HG03439 (cell line): ENCODE data around the gene COL6A3.
"Not testable (repeated sequence)": the region's sequence is repeated elsewhere in the genome, so short reads cannot be mapped to it uniquely, and the experiment has no call there.

Source experiments
- ATAC-seq: cut with Tn5 transposase; IDR thresholded peaks from one replicate; pipeline ENCODE4 v1.9.1; 2021; ENCODE audit warnings: mild to moderate bottlenecking, moderate library complexity; ENCODE audit not compliant: unreplicated experiment

The COL6A3 gene

DNA sequence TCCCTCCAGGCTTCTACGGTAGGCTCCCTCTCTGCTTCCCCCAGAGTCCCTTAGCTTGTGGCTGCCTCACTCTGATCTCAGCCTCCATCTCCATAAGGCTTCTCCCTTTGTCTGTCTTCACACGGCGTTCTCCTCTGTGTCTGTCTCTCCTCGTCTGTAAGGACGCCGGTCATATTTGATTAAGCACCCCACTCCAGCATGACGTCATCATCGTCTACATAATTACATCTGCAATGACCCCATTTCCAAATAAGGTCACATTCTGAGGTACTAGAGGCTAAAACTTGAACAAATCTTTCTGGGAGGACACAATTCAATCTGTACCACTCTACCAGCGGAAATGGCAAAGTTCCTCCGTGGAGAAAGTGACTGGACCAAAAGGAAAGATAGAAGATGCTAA is 8.3 kb upstream of the COL6A3 start:
- ATAC-seq: no peak

DNA sequence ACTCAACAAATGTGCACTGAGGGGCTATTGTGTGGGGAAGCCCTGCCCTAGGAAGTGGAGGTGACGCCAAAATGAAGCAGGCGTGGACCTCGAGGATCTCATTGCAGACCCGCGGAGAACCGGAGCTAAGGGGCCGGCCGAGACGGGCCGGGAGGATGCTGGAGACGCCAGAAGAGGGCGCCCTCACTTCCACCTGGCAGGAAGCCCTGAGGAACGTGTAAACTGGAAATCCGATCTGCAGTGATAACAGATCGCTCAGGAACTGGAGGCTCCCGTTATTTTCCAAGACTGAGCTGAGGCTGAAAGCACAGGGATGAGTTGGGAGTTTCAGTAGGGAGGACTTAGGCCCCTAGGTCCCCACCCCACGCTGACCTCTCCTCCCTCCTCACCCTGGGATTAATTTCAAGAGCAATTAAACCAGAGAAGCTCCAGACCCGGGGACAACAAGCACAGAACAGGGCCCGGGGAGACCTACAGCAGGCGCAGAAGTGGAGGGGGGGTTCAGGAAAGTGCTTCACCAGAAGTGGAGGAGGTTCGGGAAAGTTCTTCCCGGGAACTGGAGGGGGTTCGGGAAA is 7.7 kb upstream of the COL6A3 start:
- ATAC-seq: no peak

DNA sequence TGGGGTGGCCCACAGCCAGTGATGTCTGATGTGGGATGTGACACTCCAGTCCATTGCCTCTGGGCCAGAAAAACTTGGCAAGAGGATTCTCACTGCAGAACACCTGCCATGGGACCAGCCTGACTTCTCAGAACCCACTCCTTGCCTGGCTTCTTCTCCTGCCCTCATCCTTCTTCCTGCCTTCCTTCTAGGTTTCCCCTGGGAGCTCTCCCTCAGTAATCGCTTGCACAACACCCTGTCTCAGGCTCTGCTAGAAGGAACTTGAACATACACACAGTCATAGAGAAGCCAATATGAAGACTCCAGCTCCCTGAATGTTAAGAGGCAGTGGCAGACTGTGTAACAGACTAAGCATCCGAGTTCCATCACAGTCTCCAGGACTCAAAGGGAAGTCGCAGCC is 4.3 kb upstream of the COL6A3 start:
- no peak for ATAC-seq

DNA sequence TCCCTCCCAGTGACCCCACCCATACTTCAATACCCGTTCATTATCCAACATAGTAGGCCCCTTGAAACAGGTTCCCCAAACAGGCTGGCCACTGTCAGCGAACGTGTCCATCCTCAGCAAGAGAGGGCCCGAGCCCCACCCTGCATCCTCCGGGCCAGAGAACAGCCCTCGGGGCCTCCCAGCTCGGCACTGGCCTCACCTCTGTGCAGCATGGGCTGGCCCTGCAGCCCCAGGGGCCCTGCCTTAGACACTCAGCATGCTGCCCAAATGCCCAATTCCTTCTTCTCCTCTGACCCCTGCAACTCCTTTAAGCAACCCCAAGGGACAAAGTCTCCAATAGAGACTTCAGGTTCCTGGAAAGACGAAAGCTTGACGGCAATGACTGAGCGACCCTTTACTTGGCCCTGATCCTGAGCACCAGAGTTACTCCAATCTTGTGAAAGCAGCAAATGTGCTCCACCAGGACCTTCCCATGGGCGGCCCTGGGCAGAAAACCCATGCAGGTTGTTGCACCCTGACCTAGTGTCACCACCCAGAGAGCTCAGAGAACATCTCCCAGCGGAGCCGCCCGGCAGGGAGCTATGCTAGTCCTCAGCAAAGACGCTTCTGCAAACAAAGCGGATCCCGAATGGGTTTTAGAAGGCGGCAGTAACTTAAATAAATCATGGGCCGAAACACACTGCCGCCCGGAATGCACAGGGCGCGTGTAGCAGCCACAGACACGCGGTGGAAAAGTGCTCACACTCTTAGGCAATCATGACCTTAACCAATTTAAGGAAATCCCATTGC is 782 bp downstream of the COL6A3 start:
- no peak for ATAC-seq

DNA sequence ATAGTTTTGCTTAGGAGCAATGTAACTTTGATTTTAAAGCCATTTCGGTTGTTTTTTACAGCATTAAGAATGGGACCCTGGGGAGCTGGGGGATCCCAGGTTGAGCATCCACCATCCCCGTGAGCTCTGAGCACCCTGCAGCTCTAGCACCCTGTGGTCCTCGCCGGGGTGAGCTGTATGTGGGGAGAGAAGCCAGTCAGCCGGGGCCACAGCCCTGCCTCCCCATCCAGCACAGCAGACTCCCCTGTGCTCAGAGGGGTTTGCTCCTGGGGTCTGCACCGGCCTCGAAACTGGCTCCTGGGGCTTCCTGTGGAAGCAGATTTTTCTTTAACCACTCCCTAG is 1.3 kb downstream of the COL6A3 start:
- ATAC-seq: no peak

DNA sequence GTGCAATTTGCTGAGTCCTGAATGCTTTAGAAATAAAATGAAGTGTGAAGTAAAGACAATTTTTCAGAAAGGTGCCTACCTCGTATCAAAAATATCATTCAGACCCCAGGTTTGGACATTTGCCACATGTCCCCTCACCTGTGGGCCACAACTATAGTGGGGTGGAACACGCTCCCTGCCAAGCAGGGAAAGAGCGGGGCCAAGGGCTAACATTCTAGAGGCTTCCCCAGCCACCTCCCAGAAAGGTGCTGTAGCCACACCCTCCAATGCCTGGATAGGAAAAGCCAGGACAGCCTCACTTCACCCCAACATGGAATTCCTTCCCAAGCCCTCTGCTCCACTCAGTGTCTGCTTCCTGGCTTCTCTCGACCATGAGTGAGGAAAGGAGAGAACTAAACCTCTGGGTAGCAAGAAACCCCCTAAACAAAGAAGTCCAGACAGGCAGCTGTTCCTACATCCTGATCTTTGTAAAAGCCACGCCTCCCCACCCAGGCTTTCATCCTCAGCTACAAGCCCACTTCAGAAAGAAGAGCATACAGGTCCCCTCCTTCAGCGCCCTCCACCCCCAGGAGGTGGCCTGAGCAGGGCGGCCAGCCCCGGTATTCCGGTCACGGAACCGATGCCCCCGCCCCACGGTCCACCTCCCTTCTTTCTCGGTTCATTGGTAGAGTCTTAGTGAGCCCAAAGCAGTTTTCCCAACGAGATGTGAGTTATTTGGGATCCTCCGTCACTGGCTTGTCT is 2.1 kb downstream of the COL6A3 start:
- ATAC-seq: no peak

DNA sequence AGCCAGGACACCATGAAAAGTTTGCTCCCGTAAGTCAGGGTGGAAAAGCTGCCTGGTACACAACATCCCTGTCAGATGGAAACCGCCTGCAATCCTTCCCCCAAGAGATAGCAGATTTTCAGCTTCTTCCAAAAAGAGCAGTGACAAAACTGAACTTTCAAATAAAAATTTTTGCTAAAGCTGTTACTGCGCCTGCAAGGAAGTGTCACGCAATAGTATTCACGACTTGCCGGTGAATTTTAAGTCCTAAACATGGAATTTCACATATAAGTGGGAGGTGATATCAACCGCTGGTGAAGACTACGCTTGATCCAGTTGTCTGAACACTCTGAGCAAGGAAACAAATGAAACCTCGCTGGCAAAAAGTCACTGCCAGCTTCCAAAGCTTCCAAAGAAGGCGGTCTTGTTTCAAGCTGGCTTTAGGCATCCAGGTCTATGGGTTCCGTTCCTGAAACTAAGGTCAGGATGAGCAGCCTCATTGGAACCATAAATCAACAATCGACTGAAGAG is 2.8 kb downstream of the COL6A3 start:
- ATAC-seq: no peak

DNA sequence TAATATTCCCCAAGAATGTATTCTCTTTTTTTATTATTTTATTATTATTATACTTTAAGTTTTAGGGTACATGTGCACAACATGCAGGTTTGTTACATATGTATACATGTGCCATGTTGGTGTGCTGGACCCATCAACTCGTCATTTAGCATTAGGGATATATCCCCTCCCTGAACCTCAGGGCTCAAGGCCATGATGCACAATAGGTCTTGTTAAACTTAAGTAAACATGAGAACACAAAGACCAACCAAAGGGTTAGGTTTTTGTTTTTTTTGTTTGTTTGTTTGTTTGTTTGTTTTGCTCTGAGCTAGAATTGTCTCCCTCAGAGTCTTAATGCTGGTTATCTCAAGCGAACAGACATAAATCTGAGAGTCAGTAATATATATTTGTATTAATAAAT is 4.7 kb downstream of the COL6A3 start:
- not testable (repeated sequence) for ATAC-seq

DNA sequence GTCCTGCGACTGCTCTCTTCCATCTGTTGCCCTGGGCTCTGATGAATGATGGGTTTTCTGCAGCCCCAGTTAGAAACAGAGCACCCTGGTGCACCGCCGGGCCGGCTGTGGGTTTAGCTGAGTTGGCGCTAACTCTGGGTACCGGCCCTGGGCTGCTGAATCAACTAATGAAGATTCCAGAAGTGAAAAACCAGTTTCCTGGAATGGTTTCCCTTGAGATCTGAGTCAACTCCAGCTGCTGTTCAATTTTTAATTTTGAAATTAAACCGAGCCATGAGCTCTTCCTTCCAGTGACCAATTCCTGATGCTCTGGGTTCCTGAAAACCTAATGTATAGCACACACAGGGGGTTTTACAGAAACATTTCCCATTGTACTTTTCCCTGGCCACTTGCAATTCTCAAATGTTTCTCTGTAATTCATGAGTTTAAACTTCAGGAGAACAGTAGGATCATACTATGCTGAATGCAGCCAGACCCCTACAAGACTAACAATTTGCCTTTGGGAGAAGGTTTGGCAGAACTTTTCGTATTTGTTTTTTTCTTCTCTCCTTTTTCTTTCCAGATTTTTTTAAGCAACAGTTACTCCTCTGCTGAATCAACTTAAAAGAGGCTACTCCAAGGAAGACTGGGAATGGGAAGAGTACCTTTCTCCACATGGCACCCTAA is 5.5 kb downstream of the COL6A3 start:
- no peak for ATAC-seq

DNA sequence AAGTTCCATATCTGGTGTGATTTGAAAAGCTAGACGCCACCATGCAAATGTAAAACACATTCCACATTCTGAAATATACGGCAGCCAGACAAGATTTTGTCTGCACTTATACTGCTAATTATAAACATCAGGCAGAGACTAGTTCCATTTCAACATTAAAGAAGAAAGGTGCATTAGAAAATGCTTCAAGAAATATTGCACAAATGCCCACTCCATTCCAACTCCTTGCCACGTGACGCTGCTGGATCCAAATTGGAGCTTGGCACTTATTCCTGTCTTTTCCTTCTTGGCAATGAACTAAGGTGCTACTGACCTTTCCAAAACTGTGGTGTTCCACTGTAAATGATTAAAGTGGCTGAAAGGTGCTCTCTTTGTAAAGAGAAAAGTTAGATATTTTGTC is 6.3 kb downstream of the COL6A3 start:
- no peak for ATAC-seq

DNA sequence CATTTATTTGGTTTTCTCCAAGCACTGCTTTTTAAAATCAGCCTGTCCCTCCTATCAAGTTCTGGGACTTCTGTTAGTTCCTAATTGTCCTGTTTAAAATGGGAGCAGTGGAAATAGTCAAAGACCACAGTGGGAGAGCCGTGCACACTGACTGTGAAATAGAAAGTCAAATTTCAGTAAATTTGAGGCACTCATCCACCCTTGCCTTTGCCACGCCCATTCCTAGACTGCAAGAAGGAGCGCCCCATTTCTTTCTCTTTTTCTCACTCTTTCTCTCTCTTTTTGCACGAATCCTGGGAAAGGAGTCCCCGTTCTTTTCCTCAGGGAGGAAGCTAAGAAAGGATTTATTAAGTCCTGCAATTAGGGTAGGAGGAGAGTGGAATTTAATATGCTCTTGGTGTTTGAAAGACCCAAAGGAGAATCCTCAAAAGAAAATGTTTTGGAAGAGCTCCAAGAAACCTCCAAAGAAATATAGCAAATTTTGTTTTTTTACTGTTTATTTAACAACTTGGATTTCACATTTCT is 7.5 kb downstream of the COL6A3 start:
- ATAC-seq: no peak

DNA sequence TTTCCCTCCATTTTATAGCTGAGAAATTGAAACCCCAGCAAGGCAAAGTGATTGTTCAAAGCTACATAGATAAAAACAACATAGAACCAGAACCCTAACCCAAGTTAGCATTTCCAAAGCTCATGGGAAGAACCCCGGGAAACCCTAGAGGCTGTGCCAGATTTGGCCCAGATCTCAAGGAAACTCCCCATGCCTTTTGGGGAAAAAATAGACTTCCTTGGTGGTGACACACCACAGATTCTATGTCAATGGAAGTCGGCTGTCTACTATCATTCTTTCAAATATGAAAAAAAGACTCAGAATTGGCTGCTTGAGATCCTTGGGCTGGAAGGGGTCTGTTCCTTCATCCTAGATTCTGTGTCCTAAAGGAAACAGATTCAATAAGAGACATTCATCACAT is 8.4 kb downstream of the COL6A3 start:
- no peak for ATAC-seq

DNA sequence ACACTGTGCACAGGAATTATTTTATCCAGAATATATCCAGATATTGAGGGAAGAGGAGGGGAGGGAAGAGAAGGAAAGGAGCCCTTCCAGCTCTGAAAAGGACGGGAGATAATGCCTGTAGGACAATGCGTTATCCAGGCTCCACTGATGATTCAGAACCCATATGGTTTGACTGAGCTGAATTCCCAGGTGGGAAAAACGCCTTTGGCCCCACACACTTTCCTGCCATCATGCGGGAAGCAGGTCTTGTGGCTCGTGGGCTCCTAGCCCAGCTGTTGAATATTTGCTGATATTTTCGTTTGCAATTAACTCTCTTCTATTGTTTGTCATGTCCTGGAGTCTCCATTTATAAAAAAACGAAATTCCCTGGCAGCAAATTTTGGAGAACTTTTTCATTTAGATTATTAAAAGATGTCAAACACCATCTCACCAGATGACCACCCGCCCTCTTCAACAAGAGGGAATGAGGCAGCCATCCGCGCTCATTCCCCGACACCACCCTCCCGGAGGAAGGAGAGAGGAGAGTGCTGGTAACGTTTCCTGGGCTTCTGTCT is 8.9 kb downstream of the COL6A3 start:
- ATAC-seq: no peak

DNA sequence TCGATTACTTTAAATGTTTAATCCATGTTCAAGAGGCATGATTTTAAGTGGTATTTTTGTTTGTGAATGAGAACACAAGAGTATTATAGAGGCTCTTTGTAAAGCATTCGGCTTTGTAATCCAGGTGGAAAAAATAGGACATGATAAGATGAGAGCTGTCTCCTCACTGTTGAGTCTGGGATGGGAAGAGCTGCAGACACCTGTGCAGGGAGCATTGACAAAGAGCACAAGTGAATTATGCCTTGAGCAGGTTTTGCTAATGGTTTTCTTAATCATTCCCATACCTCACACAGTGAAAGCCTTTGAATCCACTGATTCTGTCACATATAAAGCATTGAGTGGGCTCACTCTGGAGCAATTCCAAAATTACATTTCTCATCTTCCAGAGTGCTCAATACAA is 9.6 kb downstream of the COL6A3 start:
- no peak for ATAC-seq

DNA sequence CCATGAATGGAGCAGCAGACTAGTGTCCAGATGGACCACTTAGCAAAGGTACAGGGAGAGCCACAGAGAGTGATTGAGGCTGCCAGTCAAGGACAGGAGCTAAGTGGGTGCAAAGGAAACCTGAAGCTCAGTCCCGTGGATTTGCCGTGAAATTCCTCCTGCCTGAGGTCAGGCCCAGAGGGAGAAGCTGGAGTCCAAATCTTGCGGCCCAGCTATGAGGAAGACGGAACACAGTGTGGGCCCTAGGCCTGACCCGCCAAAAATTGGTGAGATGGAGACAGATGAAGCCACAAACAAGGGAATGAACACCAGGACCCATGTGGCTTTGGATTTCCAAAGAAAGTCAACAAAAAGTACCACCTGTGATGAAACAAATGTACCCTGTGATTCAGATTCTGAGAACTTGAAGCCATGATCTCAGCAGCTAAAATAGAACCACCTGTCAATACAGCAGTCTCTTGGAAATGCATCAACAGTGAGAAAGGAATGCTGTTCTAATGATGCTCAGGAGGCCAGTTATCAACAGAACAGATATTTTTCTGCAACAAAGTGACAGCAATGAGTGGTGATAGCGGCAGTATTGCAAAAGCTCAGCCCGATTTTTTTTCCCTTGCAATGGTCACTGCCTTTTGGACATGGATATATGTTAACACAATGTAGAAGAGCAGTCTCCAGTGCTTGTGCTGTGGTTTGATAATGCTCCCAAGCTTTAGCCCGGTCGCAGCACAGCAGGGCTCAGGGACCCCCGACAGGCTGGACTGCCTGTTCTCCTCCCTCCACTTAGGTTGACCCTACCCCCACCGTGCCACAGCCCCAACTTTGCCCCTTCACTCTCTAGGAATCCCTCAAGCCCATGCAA is 10.7 kb downstream of the COL6A3 start:
- no peak for ATAC-seq

DNA sequence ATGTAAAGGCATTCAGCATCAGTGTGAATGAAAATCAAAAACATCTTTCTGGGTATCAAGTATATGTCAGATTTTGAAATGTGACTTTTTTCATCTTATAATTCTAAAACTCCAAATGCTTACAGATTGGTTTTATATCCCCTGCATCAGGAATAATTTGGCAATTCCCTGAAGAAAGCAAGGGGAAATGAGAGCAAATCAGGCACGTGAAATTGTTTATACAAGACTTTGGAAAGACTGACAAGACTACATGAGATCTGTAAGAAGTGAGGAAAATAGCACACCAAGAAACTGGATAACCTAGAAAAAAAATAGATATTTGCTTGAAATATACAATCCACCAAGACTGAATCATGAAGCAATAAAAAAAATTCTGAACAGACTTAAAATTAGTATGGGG is 13.8 kb downstream of the COL6A3 start:
- ATAC-seq: no peak

DNA sequence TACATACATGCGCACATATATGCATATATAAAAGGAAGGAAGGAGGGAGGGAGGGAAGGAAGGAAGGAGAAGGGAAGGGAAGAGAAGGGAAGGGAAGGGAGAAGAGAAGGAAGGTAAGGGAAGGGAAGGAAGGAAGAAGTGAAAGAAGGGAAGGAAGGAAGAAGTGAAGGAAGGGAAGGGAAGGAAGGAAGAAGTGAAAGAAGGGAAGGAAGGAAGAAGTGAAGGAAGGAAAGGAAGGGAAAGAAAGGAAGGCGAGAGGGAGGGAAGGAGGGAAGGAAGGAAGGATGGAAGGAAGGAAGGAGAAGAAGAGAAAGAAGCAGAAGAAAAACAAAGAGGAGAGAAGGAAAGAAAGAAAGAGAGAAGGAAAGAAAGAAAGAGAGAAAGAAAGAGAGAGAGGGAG is 16.9 kb downstream of the COL6A3 start:
- ATAC-seq: no peak

DNA sequence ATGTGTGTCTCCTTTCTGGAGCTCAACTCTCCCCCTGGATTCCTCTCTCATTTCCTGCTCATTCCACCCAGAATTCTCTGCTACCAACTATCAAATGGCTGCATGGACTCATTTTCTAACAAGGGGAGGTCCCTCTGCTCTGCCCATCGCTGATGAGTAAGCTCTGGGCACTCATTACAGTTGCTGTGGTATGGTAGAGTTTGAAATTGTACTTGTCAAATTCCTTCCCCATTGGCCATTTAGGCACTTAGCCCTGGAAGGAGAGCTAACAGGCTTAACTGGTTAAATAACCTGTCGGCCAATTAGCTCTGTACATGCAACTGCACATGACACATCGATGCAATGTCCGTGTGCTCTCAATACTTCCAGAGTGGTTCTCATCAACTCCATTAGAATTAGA is 20.4 kb downstream of the COL6A3 start:
- no peak for ATAC-seq

DNA sequence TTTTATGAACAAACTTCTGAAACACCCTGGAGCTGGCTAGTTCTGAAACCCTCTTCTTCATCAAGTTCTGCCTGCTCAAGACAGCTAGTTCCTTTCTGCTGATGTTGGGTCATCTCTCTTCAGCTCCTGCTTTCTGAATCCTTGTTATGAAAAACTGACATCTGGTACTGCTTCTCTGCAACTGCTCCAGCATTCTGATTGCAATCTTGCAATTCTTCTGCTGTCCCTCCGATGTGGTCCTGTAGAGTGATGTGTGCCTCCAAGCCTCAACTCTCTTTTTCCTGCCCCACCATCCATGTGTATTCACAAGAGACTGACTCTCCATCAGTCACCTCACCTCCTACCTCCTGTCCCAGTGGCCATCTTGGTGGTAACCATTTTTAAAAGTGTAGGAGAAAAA is 21.8 kb downstream of the COL6A3 start:
- no peak for ATAC-seq

DNA sequence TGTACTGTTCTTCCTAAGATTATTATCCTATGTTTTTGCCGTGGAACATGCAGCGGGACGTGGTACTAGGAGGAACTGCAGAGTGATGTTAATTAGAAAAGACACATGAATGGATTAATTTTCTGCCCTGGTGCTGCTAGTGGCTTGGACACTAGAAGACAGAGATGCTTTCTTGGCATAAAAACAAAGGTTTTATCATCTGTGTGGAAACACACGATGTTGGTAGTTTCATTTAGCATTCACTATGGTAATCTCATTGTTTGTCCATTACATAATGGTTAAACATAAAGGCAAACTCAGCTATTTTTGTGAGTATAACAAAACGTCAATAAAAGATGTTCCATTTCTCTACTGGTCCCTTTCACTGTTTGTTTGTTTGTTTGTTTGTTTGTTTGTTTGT is 22.8 kb downstream of the COL6A3 start:
- ATAC-seq: no peak
